K562 (cell line): Measurements from ENCODE around the gene ATP8A1. TPM values are rescaled to one million over a fixed set of nuclear protein-coding genes. Genes with fewer than 3 reads are reported as not detected.
"Not testable (repeated sequence)": the region's sequence is repeated elsewhere in the genome, so short reads cannot be mapped to it uniquely, and the experiment has no call there.

Experiments used
- ATAC-seq: fragments of 200-7000 bp; cut with Tn5 transposase; 3 replicates; pipeline ENCODE4 v1.9.1; 2020; ENCODE audit warnings: moderate library complexity
- BruUV-seq: library from RNA; stranded (reverse); fragments of 400-500 nt; replicated peaks from 2 replicates; lab custom pipeline; 2021; lab: Mats Ljungman, UMichigan
- CTCF ChIA-PET: fragments of 300-600 bp; formaldehyde crosslinking; extraction: SDS; loops from one replicate; lab custom pipeline; 2021; ENCODE audit warnings: low intra/inter-chr PET ratio; lab: Yijun Ruan, JAX
- POLR2A ChIA-PET: fragments of 300-600, 350-650 bp; sonication (Branson Sonifier 250); formaldehyde crosslinking; extraction: SDS; loops from one replicate; lab custom pipeline; 2021; ENCODE audit warnings: antibody characterized with exemption, inconsistent platforms; lab: Yijun Ruan, JAX
- DNase-seq, 4 experiments: peaks; one replicate each; pipeline versions ENCODE4 v3.0.0 to v3.0.0-alpha.2; 2011 to 2018; ENCODE audit warnings: low spot score in 3 of 4, mixed read lengths in 3 of 4; ENCODE audit errors: extremely low read depth in 1 of 4
- FAIRE-seq: peaks from 2 replicates; lab custom pipeline; 2011; peaks lifted over from hg19 to GRCh38; lab: Jason Lieb, UNC
- H2AFZ ChIP-seq: 2 replicates; pipeline ENCODE4 v1.6.0; 2011; ENCODE audit warnings: low read depth, low read length, control low read depth, inconsistent platforms
- H3K27ac ChIP-seq: fragments of 200-600 bp; 3 replicates; pipeline ENCODE4 v1.8.0; 2011; ENCODE audit warnings: low read depth, mild to moderate bottlenecking, control low read depth, inconsistent platforms, low read length, moderate library complexity, mixed read lengths; ENCODE audit errors: extremely low read depth
- H3K27me3 ChIP-seq, 2 experiments: fragments of 300-600 bp in 1 of 2; 2 replicates in 1 of 2; 3 replicates in 1 of 2; pipeline versions ENCODE4 v1.6.0 to v1.8.0; 2011; ENCODE audit warnings: inconsistent platforms in 2 of 2, low read length in 2 of 2, mild to moderate bottlenecking in 1 of 2, mixed read lengths in 1 of 2, moderate library complexity in 1 of 2; ENCODE audit not compliant: control insufficient read depth in 2 of 2, insufficient read depth in 2 of 2
- H3K36me3 ChIP-seq: fragments of 300-600 bp; 3 replicates; pipeline ENCODE4 v1.8.0; 2011; ENCODE audit warnings: mild to moderate bottlenecking, low read length, inconsistent platforms; ENCODE audit not compliant: control insufficient read depth, insufficient read depth
- H3K4me1 ChIP-seq, 2 experiments: fragments of 200-600 bp in 1 of 2; replicated peaks in 1 of 2; 2 replicates in 1 of 2; 3 replicates in 1 of 2; pipeline versions ENCODE4 v1.5.1 to v1.8.0; 2011; ENCODE audit warnings: inconsistent platforms in 2 of 2, low read length in 2 of 2, mild to moderate bottlenecking in 1 of 2, mixed read lengths in 1 of 2, moderate library complexity in 1 of 2; ENCODE audit not compliant: control insufficient read depth in 2 of 2, insufficient read depth in 2 of 2
- H3K4me2 ChIP-seq: 2 replicates; pipeline ENCODE4 v1.6.1; 2011; ENCODE audit warnings: low read length, control low read depth, inconsistent platforms, mixed read lengths; ENCODE audit not compliant: insufficient read depth
- H3K4me3 ChIP-seq: fragments of 200-600 bp; sonication (generic), shearing (Covaris generic); 2 replicates; pipeline ENCODE4 v1.5.1; 2016; ENCODE audit warnings: control low read depth, inconsistent platforms
- H3K79me2 ChIP-seq: fragments of 200-600 bp; 3 replicates; pipeline ENCODE4 v1.8.0; 2011; ENCODE audit warnings: low read length, inconsistent platforms; ENCODE audit not compliant: control insufficient read depth, insufficient read depth
- H3K9ac ChIP-seq, 2 experiments: 2 replicates each; pipeline versions ENCODE4 v1.6.0 to v1.6.1; 2011; ENCODE audit warnings: low read depth in 2 of 2, low read length in 2 of 2, control low read depth in 1 of 2, inconsistent platforms in 1 of 2, mild to moderate bottlenecking in 1 of 2, mixed read lengths in 1 of 2; ENCODE audit not compliant: insufficient read depth in 1 of 2
- H3K9me1 ChIP-seq: one replicate; pipeline ENCODE4 v1.6.0; 2011; ENCODE audit warnings: inconsistent platforms, mild to moderate bottlenecking, low read length, moderate library complexity; ENCODE audit not compliant: control insufficient read depth, insufficient read depth
- H3K9me3 ChIP-seq: replicated peaks from 2 replicates; pipeline ENCODE4 v1.5.1; 2011; ENCODE audit warnings: low read depth, low read length, inconsistent platforms; ENCODE audit not compliant: control insufficient read depth, insufficient read depth
- H4K20me1 ChIP-seq: replicated peaks from 2 replicates; pipeline ENCODE4 v1.6.1; 2011; ENCODE audit warnings: low read length, inconsistent platforms, mixed read lengths; ENCODE audit not compliant: control insufficient read depth, insufficient read depth
- KAT7 ChIP-seq: sonication (generic); formaldehyde crosslinking; IDR thresholded peaks from 2 replicates; pipeline ENCODE4 v1.8.0; 2022; ENCODE audit warnings: missing genetic modification reagents, mild to moderate bottlenecking, borderline replicate concordance
- WGBS: fragments of 100-300 bp; shearing (Covaris generic); methylation state at CpG from one replicate; pipeline ENCODE4 v1.1.6; 2016; ENCODE audit warnings: low coverage, mixed read lengths; ENCODE audit not compliant: insufficient coverage; ENCODE audit errors: missing lambda C conversion rate; 5-methylcytosine and 5-hydroxymethylcytosine counted together
- in situ Hi-C: fragments of 300-500 bp; cut with MboI; formaldehyde crosslinking; loops from 4 replicates; pipeline ENCODE4 v1.15.0; 2018; ENCODE audit warnings: inconsistent platforms, mixed read lengths
- intact Hi-C: fragments of 100-400 bp; cut with micrococcal nuclease; formaldehyde crosslinking; loops from 2 replicates; pipeline ENCODE4 v1.14.2; 2022
- polyA plus RNA-seq, 8 experiments: library from polyadenylated mRNA; depleted of rRNA in 4 of 8; stranded (reverse) in 5 of 8; unstranded in 3 of 8; fragments of >200 nt; fragmentation: Nextera tagmentation in 2 of 8; fragmentation: Illumina TruSeq in 1 of 8; extraction: Ambion mirVana in 2 of 8; extraction: Trizol in 1 of 8; gene quantifications; 2 replicates each; pipeline versions ENCODE4 v1.2.1 to v1.2.3, GENCODE V29; 2011 to 2014; ENCODE audit warnings: inconsistent platforms in 1 of 8, missing spikeins in 1 of 8
- total RNA-seq, 7 experiments: library from RNA; depleted of rRNA in 6 of 7; stranded (reverse); fragments of >200 nt in 6 of 7; fragmentation: Illumina TruSeq in 2 of 7; extraction: Trizol in 2 of 7; gene quantifications; 2 replicates each; pipeline versions ENCODE4 v1.2.1 to v1.2.3, GENCODE V29; 2011 to 2021; ENCODE audit warnings: low replicate concordance in 1 of 7
- TF ChIP-seq, protein P1 (sequence below): fragments of 250-450 bp; sonication (Bioruptor Pico); IDR thresholded peaks from 2 replicates; pipeline ENCODE4 v1.5.0; 2021

The ATP8A1 gene
- total and polyA plus RNA-seq, 9 of the 15 experiments (the other 6 are each of a cell fraction or from before 2014, with no cell fraction given): 0.05 to 0.29 (median 0.07) TPM; not detected in 2

DNA sequence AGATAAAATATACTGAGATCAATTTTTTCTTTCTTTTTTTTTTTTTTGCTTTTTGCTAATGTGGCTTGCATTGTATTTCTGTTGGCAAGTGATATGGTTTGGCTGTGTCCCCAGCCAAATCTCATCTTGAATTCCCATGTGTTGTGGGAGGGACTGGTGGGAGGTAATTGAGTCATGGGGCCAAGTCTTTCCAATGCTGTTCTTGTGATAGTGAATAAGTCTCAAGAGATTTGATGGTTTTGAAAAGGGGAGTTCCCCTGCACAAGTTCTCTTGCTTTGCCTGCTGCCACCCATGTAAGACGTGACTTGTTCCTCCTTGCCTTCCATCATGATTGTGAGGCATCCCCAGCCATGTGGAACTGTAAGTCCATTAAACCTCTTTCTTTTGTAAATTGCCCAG lies 195.7 kb downstream of the ATP8A1 start:
- H3K9ac ChIP-seq, H3K4me3 ChIP-seq, BruUV-seq, H3K9me1 ChIP-seq, H3K79me2 ChIP-seq, in situ Hi-C loops, FAIRE-seq, H4K20me1 ChIP-seq, DNase-seq, H2AFZ ChIP-seq, intact Hi-C loops, CTCF ChIA-PET, POLR2A ChIA-PET, H3K36me3 ChIP-seq, H3K27ac ChIP-seq, ATAC-seq, H3K27me3 ChIP-seq, H3K9me3 ChIP-seq, H3K4me2 ChIP-seq, H3K4me1 ChIP-seq: not testable (repeated sequence)
- no CpG with 5 or more reads among the region's 1 CpG for WGBS

DNA sequence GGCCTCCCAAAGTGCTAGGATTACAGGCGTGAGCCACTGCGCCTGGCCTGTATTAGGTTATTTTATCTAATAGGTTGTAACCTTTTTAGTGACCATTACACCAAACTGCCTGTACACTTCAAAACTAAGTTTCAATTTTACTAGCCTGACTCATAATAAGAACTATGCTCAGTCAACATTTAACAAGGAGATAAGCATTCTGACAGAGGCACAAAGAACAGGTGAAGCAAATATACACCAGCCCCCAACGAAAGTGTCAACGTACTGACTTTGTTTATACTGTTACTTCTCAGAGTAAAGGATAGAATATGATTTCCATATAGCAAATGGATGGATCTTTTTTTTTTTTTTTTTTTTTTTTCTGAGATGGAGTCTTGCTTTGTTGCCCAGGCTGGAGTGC lies 196.9 kb downstream of the ATP8A1 start:
- ChIA-PET POLR2A (no interaction called here), CTCF (no interaction called here)
- no peaks in the 10 kb centered on the region for H3K4me1 ChIP-seq
- no peaks in the 10 kb centered on the region for H3K79me2 ChIP-seq
- no peak overlapping the region for H2AFZ ChIP-seq
- H3K9me1 ChIP-seq: no peaks in the 10 kb centered on the region
- TF ChIP-seq, protein P1, sequence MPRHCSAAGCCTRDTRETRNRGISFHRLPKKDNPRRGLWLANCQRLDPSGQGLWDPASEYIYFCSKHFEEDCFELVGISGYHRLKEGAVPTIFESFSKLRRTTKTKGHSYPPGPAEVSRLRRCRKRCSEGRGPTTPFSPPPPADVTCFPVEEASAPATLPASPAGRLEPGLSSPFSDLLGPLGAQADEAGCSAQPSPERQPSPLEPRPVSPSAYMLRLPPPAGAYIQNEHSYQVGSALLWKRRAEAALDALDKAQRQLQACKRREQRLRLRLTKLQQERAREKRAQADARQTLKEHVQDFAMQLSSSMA (CRISPR knock-in tag): no peak
- TF ChIP-seq KAT7: no peak
- H3K9me3 ChIP-seq: no peaks in the 10 kb centered on the region
- H3K27ac ChIP-seq: no peak overlapping the region
- H3K4me2 ChIP-seq: no peak overlapping the region
- DNase-seq (no peak), FAIRE-seq (no peak), ATAC-seq (no peak)
- H3K27me3 ChIP-seq: no peaks in the 10 kb centered on the region
- no peaks in the 10 kb centered on the region for H4K20me1 ChIP-seq
- BruUV-seq: no TSS peak
- H3K9ac ChIP-seq: no peak overlapping the region
- H3K4me3 ChIP-seq: no peak overlapping the region
- 0% methylated on average over 4 of the region's 4 CpGs for WGBS
- no peaks in the 10 kb centered on the region for H3K36me3 ChIP-seq
- in situ Hi-C loops (no loop called here), intact Hi-C loops (no loop called here)
